Measurements from ENCODE around the gene FOXO3.

The FOXO3 gene

DNA sequence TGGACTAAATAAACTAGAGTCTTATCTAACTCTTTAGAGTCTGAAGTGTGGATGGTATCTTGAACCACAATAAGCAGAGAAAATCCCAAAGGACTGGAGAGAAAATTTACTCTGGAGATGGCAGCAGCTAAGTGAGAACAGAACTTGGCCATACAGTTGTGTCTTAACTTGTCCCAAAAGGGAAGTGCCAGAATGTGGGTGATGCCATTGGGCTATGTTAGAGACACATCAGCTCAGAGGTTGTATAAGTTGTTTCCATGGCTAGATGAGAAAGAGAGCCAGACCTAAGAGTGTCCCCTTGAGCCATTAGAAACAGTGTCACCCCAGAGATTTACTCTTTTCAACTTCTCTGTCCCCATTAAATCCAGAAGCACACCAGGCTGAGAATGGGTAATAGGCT lies 36.2 kb downstream of the FOXO3 start:
- DNase-seq (ENCODE audit: low read depth), result no peak

DNA sequence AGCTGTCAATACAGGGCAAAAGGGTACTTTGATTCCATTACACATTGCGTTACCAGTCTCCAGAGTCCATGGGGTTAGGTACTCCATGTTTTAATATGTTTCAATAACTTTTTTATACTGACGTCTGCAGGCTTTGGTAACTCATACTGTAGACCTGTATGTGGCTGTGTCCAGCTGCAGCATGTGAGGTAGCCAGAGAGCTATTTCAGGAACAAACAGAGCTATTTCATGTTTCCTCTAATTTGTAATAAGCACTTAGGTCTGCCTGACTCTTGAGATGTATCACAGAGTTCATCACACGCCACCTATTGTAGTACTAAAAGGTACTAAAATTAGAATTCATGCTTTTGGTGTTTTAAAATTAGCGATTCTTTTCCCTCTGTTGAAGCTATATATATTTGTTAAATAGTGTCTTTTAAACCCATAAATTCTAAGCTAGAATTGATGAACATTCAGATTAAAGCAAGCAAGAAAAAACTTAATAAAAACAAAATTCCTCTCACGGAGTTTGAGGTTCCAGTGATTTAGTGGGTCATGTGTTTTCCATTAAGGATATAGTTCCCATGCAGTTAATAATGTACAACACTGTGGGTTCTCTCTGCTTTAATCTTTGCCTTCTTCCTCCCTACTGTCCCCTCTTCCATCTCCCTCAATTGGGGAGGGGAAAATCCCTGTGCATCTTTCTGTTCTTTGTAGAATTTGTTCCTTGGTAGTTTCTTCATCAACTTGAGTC lies 37.0 kb downstream of the FOXO3 start:
- no peak for DNase-seq (ENCODE audit: low read depth)

DNA sequence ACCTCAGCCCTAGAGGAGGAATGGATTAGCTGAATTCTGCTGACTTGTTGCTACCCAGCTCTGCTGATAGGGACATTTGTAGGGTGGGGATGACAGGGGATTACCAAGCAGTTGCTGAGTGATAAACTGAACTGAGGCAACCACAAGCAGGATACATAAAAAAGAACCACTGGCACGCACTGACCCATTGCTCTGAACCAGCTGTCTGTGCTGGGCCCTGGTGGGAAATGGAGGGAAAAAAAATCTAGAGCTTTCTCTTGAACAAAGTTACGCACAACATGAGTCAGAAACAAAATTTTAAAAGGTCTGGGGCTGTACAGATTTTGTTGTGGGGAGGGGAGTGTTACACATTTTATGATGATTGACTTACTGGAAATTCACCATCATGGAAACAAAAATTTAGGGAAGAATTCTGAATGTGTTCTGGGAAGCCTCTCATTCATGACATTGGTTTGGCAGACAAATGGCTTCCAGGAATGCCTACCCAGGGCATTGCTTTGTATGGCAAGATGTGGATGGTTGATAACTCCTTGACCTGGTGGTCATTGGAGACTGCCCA lies 37.7 kb downstream of the FOXO3 start:
- DNase-seq (ENCODE audit: low read depth), result no peak

- DNase-seq (ENCODE audit: low read depth), result no peak
Observed at GRCh38 chr6:108604156-108604555, 43.4 kb downstream of the FOXO3 start.

DNA sequence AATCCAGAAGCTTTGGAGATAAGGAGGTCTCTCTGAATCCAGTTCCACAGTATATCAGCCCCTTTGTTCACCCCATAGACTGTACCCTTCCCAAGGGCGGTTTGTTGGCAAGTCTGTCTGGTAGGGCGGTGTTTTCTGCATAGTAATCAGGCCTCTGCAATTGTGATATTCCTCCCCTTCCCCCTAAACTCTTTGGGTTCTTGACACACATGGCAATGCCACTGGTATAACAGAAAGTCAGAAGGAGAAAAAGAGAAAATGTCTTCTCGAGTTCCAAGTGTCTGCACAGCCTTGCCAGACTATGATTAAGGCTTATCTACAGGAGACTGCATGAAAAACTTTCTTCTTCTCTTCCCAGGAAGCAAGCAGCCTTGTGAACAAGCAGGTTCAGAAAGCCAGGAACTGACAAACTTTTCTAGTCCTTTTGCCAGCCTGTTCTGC lies 45.6 kb downstream of the FOXO3 start:
- no peak for DNase-seq (ENCODE audit: low read depth)

DNA sequence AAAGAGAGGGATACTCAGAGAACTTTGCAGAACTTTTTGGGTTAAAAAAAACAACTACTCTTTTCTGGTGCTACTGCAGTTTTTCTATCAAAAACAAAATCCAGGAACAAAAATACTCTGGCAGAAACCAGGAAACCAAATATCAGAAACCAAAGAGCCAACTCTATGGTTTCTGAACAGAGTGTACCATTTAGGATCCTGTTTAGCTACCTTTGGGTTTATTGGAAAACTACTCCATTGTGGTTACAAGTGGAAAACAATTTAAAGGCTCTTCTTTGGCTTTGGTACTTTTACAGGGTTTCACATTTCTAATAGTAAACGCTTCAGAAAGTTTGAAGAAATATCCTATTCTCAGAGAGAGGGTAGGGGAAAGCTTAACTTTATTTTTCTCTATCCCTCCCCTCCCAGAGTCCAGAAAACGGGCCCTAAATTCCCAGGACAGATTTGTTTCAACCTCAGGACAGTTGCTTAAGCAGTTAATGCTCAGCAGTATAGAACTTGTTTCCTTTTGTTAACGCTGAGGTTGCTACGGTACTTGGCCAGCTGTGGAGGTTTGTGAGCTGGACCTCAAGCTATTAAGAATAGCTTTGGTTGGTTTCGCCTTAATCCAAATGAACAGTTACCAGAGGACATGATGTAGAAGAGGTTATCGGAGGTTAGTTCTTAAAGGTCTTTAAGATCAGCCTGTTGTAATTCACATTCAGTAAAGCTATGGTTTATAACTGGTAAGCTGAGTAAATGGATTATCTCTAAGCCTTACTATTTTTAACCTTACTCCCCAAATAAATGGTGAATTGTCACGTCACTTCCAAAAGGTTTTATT lies 47.9 kb downstream of the FOXO3 start:
- no peak for DNase-seq (ENCODE audit: low read depth)

GRCh38 chr6:108609276-108609769 lies 48.6 kb downstream of the FOXO3 start:
- DNase-seq (ENCODE audit: low read depth), result no peak

GRCh38 chr6:108610270-108610839 lies 49.6 kb downstream of the FOXO3 start:
- DNase-seq (ENCODE audit: low read depth), result no peak

DNA sequence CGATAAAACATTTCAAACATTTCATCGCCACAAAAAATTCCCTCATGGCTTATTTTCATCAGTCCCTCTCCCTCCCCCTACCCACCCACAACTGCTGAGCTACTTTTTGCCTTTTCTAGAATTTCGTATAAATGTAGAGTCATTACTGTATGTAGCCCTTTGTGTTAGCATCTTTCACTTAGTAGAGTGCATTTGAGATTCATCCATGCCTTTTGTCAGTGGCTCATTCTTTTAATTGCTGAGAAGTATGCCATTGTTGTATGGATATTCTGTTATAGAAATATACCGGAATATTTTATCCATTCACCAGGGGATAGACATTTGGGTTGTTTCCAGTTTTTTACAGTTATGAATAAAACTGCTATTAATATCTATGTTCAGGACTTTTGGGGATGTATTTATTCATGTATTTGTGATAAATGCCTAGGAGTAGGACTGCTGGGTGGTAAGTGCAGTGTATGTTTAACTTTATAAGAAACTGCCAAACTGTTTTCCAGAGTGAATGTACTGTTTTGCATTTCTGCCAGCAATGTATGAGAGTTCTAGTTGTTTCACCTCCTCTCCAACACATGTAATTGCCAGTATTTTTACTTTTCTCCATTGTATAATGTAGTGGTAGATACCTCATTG lies 50.4 kb downstream of the FOXO3 start:
- DNase-seq (ENCODE audit: low read depth), result no peak

DNA sequence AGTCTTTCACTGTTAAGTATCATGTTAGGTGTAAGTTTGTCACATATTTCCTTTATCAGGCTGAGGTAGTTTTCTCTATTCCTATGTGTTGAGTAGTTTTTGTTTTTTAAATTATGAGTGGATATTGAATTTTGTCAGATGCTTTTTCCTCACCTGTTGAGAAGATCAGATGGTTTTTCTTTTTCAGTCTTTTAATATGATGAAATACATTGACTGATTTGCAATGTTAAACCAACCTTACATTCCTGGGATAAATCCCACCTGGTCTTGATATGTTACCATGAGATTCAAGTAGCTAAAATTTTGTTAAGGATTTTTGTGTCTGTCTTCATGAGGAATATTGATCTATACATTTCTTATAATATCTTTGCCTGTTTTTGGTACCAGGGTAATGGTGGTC lies 52.1 kb downstream of the FOXO3 start:
- no peak for DNase-seq (ENCODE audit: low read depth)

DNA sequence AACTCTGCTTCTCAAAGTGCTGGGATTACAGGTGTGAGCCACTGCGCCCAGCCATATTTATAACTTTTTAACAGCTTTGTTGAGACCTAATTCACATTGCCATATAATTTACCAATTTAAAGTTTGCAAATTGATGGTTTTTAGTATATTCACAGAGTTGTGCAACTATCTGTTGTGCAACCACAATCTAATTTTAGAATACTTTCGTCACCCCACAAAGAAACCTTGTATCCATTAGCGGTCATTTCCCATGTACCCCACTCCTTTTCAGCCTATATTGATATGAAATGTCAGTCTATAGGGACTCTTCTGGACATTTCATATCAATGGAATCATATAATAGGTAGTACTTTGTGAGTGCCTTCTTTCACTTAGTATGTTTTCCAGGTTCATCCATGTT lies 55.8 kb downstream of the FOXO3 start:
- DNase-seq (ENCODE audit: low read depth), result no peak

DNA sequence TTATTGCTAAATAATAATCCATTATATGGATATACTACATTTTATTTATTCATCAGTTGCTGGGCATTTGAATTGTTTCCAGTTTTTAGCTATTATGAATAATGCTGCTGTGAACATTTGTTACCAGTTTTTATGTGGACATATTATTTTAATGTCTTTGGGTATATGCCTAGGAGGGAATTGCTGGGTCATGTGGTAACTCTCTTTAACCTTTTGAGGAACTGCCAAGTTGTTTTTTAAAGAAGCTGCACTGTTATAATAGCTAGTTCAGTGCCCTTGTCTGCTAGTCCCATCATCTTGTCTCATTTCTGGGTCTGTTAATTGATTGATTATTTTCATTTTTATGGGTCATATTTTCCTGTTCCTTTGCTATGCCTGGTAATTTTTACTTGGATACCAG lies 56.3 kb downstream of the FOXO3 start:
- no peak for DNase-seq (ENCODE audit: low read depth)

DNA sequence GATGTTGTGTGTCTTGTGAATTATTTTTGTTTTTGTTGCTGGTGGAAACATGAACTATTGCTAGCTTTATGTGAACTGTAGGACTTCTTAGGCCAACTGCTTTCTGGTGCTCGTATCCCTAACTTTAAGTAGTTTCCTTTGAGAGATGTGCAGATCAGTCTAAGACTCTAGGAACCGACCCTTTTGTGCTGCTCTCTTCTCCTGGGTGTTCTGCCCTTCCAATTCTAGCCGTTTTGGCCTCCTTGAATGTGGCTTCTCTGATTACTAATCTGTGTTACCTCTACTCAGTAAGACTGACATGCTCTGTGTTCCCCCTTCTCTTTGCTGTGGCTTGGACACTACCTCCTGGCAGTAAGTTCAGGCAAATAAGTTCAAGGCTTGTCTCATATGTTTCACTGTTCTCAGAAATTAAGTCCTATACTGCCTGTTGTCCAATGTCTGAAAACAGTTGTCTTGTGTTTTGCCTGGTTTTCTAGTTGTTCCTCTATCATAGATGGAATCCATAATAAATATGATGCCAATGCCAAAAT lies 58.0 kb downstream of the FOXO3 start:
- no peak for DNase-seq (ENCODE audit: low read depth)

DNA sequence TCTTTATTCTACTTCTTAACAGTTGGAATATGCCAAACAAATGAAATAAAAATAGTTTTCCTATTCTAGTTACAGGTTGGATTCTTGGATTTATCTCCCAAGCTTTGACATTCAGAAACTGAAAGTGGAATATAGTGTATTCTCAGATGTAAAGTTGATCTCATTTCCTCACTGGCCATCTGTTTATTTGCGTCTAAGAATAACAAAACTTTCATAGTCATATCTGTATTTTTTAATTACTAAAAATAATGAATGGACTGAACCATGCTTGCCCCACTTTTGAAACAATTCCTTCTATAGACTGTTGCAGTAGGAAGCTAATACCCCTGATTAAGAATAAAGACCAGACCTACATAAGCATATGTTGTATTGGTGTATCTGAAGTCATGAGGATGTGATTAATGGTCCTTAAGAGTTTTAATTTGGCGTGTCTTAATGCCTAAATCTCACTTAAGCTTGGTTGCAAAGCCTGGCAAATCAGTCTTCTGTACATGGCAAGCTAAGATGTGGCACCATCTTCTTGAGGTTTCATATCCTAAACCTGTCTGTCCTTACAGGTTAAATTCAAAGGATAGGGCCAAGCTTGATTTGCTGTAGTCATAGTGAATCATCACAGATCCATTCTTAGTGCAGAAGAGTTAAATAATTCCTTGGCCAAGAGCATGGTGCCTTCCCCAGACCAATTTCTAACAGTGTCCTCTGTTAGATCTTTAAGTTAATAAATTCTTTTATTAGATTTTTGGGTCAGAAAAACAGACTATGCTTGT lies 58.9 kb downstream of the FOXO3 start:
- DNase-seq (ENCODE audit: low read depth), result no peak

- DNase-seq (ENCODE audit: low read depth), result no peak
Observed at GRCh38 chr6:108621117-108621516, 60.4 kb downstream of the FOXO3 start.

DNA sequence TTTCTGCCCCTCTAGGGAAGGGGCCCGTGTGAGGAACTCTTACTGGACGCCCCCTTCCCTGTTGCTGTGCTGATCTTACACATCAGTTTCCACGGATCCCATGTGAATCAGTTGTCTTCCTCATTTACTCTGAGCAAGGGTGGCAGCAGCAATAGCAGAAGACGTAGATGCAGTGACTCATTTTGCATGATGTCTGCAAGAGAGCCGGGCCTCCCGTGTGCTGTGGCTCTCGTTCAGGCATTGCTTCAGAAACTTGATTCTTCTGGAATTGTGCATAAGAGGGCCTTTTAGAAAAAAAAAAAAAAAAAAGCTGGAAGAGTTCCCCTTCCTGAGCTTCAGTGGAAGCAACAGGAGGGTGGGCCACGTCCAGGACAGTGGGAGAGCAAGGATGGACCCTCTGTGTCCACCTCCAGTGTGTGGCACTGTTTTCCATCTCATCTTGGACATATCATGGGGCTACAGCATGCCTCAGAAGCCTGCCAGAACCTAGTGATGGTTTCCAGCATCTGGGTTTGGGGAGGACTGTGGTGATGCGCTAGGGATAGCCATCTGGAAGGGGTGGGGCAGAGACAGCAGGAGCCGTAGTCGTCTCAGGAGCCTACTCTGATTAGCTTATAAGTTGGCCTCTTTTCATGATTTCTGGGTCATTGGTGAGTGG lies 62.1 kb downstream of the FOXO3 start:
- DNase-seq (ENCODE audit: low read depth), result no peak

DNA sequence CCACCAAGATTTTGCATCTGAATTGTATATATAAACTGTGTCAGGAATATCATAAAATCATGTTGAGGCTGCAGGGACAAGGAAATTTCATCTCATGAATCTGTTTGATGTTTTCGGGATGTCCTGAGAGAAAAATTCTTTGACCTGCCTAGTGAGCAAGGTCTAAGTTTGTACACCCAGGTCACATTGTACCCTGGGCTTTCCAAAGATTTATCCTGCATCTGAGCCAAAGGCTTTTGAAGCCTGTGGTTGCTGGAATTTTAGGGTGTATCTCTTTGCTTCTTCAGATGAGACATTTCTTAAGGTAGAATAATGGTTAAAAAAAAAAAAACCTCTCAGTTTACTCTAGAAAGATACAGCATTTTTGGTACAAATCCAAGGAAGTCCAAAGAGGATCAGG lies 63.3 kb downstream of the FOXO3 start:
- DNase-seq (ENCODE audit: low read depth), result no peak

DNA sequence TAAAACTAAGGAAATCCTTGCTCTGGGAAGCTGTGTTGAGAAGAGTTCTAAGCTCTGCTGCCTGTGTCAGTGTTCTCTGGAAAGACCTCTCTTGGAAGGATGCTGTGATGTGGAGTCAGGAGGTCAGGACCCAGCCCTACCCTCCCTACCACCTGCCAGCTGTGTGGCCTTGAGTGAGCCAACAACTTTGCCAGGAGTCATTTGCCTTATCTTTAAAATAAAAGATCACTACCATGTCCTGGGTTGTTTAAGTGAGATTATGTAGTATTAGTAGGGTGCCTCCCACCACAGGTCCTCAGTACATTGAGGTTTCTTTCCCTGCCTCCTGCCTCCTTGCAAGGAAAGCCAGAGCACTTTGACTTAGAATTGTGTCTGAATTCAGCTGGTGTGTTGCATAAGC lies 64.9 kb downstream of the FOXO3 start:
- no peak for DNase-seq (ENCODE audit: low read depth)

DNA sequence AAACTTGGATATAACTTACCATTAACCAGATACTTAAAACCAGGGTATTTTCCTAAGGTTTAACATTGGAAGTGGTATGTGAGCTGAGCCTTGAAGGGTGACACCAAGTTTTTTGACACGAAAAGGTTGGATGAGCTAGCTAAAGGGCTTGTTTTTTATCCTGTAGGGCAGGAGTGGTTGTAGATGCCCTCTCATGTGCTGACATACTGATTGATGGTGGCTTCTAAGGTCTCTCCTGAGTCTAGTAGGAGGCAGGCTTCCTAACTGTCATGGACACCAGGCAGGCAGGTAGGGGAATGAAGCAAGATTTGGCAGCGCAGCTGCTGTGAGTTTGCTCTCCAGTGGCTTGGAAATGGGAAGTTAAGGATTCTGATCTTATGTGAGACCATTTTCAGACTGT lies 66.1 kb downstream of the FOXO3 start:
- DNase-seq (ENCODE audit: low read depth), result no peak

- DNase-seq (ENCODE audit: low read depth), result no peak
Observed at GRCh38 chr6:108627692-108628550, 67.2 kb downstream of the FOXO3 start.

Data from activated T-cell treated with anti-CD3 and anti-CD28 coated beads for 1 hour (primary cell).